Rectal smooth muscle tissue (tissue), 1 donor: ENCODE results near the gene F5.
"Not testable (repeated sequence)": the region's sequence is repeated elsewhere in the genome, so short reads cannot be mapped to it uniquely, and the experiment has no call there.

Experiments used
- H3K27ac ChIP-seq: one replicate; pipeline ENCODE4 v1.7.0; 2013; ENCODE audit warnings: low read depth, low read length, inconsistent platforms
- H3K27me3 ChIP-seq: one replicate; pipeline ENCODE4 v1.7.0; 2013; ENCODE audit warnings: low read length; ENCODE audit not compliant: control insufficient read depth, insufficient read depth
- H3K36me3 ChIP-seq: one replicate; pipeline ENCODE4 v1.7.0; 2013; ENCODE audit warnings: low read length; ENCODE audit not compliant: control insufficient read depth, insufficient read depth
- H3K4me1 ChIP-seq: one replicate; pipeline ENCODE4 v1.7.0; 2013; ENCODE audit warnings: low read length; ENCODE audit not compliant: control insufficient read depth, insufficient read depth
- H3K4me3 ChIP-seq: one replicate; pipeline ENCODE4 v1.7.0; 2013; ENCODE audit warnings: low read length
- H3K9ac ChIP-seq: one replicate; pipeline ENCODE4 v1.7.0; 2013; ENCODE audit warnings: low read length

The F5 gene

DNA sequence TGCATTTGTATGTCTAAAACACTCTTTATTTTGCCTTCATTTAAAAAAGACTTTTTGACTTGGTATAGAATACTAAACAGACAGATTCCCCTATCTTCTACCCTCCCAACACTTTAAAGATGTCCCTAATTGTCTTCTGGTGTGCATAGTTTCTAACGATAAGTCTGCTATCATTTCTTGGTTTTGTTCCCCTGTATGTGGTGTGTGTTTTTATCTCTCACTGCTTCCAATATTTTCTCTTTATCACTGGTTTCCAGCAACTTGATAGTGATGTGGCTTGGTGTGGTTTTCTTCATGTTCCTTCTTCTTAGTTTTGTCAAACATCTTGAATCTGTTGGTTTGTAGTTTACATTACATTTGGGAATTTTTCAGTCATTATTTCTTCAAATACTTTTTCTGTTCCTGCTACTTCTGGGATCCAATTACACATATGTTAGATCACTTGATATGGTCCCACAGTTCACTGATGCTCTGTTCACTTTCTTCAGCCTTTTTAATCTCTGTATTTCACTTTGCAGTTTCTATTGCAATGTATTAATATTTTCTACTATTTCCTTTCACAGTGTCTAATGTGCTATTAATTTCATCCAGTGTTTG, 23.2 kb downstream of the F5 start:
- no peaks in the 10 kb centered on the region for H3K4me1 ChIP-seq
- H3K27ac ChIP-seq: no peak overlapping the region
- no peak overlapping the region for H3K9ac ChIP-seq
- H3K36me3 ChIP-seq: no peaks in the 10 kb centered on the region
- no peak overlapping the region for H3K4me3 ChIP-seq
- no peaks in the 10 kb centered on the region for H3K27me3 ChIP-seq

DNA sequence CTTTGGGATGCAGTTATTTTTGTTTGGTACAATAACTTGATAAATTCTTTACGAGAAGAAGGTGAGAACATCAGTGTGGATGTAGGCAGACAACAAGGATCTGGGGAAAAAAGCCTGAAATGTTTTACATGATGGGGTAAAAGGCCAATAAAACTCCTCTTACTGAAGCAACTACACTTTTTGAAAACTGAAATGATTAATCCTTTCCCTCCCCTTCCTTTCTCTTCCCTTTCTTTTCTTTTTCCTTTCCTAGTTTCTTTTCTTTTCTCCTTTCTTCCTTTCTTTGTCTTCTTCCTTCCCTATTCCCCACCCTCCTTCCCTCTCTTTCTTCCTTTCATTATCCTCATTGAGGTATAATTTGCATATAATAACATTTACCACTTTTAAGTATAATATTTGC, 24.6 kb downstream of the F5 start:
- Histone ChIP-seq H3K36me3 (no peaks in the 10 kb centered on the region), H3K27ac (no peak overlapping the region), H3K4me1 (no peaks in the 10 kb centered on the region), H3K4me3 (no peak overlapping the region), H3K9ac (no peak overlapping the region), H3K27me3 (no peaks in the 10 kb centered on the region)

DNA sequence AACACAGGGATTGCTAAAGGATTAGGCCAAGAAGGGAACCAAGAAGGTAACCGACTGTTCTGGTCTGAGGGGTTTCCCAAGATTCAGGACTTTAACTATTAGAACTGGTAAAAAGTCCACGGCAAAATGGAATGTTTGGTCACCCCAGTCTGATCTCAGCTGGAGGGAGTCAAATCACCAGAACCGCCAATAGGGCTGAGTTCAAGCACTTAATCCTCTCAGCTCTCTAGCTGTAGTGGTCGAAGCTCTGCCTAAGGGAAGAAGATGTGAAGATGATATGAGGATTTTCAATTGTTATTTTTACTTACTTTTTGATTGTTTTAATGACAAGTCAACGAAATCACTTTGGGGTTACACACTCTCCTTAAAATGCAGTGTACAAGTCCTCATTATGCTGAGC, 29.1 kb downstream of the F5 start:
- Histone ChIP-seq H3K4me1 (no peaks in the 10 kb centered on the region), H3K9ac (no peak overlapping the region), H3K36me3 (no peaks in the 10 kb centered on the region), H3K27me3 (no peaks in the 10 kb centered on the region), H3K4me3 (no peak overlapping the region), H3K27ac (no peak overlapping the region)

DNA sequence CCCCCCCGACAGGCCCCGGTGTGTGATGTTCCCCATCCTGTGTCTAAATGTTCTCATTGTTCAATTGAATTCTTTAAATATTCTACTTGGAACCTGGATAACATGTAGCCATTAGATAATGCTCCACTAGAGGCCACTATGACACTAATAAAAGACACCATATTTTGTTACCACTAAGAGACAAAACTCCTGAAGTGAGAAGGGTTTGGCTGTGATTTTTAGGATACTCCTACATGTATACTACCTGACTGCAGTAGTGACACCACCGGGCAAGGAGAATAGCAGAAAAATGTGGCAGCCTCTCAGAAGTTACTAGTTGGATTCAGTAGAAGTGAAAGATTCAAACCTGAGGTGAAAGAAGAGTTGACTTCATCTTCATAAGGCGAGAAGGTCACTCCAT, 36.0 kb downstream of the F5 start:
- H3K27ac ChIP-seq: no peak overlapping the region
- H3K36me3 ChIP-seq: no peaks in the 10 kb centered on the region
- no peak overlapping the region for H3K4me3 ChIP-seq
- no peak overlapping the region for H3K9ac ChIP-seq
- no peaks in the 10 kb centered on the region for H3K4me1 ChIP-seq
- no peaks in the 10 kb centered on the region for H3K27me3 ChIP-seq

DNA sequence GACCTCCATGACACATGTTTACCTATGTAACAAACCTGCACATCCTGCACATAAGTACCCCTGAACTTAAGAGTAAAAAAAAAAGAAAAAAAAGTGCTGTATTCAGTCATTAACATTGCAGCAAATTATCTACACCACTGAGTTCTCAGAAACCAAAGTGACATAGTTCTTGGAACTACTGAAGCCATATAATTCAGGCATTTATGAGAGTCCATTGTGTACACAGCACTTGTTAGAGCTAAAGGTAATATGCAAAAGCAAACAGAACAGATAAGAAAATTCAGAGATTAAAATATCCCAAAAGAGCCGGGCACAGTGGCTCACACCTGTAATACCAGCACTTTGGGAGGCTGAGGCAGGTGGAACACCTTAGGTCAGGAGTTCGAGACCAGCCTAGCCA, 38.0 kb downstream of the F5 start:
- H3K9ac ChIP-seq: no peak overlapping the region
- no peaks in the 10 kb centered on the region for H3K36me3 ChIP-seq
- H3K27ac ChIP-seq: no peak overlapping the region
- H3K27me3 ChIP-seq: no peaks in the 10 kb centered on the region
- no peaks in the 10 kb centered on the region for H3K4me1 ChIP-seq
- no peak overlapping the region for H3K4me3 ChIP-seq

DNA sequence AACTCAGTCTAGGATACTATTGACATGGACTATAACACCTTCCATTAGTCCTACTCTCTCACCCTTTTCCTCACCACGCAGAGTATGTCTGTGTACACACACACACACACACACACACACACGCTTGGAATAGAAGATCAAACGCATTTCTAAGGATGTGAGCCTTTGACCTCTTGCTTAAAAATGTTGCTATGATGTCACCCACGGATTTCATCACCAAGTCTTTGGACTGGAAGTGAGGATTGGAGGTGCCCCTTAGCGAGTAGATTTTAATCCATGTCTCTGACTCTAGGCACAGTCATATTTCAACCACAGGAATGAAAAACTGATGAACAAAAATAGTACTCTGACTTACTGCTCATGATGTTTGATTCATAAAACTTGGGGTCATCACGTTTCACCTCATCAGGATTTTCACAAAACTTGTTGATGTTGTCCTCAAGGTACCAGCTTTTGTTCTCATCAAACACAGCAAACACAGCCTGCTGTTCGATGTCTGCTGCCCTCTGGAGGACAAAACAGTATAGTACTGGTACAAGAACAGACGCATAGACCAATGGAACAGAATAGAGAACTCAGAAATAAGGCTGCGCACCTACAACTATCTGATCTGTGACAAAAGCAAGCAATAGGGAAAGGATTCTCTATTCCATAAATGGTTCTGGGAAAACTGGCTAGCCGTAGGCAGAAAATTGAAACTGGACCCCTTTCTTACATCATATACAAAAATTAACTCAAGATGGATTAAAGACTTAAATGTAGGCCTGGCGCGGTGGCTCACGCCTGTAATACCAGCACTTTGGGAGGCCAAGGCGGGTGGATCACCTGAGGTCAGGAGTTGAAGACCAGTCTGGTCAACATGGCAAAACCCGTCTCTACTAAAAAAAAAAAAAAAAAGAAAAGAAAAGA, 39.9 kb downstream of the F5 start:
- H3K36me3 ChIP-seq: no peaks in the 10 kb centered on the region
- no peak overlapping the region for H3K4me3 ChIP-seq
- H3K4me1 ChIP-seq: no peaks in the 10 kb centered on the region
- no peak overlapping the region for H3K27ac ChIP-seq
- no peaks in the 10 kb centered on the region for H3K27me3 ChIP-seq
- H3K9ac ChIP-seq: no peak overlapping the region

DNA sequence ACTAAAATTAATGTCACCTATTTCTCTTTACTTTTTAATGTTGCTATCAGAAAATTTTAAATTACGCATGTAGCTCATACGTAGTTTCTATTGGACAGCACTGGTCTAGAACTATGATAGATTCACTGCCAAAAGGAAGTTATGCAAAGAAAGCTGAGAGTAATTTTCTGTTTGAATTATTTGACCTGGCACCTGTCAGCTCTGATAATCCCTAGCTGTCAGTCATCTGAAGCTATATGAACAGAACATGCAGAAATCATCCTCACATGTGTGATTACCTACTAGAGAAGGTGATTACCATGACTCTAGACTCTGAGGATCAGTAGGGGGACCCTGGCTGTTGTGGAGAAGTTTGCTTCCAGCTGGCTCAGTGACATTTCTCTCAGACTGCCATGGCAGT, 40.8 kb downstream of the F5 start:
- Histone ChIP-seq H3K27me3 (no peaks in the 10 kb centered on the region), H3K4me3 (no peak overlapping the region), H3K4me1 (no peaks in the 10 kb centered on the region), H3K27ac (no peak overlapping the region), H3K36me3 (no peaks in the 10 kb centered on the region), H3K9ac (no peak overlapping the region)

DNA sequence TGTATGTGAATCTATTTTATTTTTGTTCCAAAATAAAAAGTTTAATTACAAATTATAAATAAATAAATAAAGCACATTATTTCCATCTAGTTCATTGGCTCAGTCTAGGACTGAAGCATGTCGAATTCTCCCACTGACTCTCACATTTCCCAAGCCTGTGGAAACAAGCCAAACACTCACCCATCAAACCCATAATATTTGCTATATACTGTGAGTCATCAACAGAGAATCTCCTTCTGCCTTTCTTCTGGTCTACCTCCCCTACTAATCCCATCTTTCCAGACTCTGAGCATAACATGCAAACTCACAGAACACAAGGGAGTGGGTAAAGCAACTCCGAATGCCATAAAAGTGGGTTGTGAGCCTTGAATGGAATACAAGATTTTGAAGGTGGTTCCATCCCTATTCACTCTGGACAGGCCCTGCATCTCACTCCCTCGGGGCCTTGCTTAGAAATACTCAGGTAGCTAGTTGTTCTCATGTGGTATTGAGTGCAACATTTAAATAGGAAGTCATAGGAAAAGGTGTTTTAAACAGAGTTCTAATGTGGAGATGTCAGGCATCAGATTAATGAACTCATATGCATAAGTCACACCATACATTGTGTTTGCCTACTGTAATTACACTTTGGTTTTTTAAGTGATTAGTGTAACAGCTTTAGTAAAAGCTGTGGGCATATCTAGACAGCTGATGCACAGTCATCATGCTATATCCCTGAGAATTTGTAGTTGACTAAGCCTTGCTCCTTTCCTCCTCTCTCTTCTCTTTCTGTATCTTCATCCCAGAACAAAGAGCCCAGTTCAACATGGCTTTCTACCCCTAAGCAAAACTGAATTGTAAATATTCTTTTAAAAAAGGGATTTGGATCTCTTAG, 47.0 kb downstream of the F5 start:
- no peaks in the 10 kb centered on the region for H3K36me3 ChIP-seq
- H3K27ac ChIP-seq: no peak overlapping the region
- no peaks in the 10 kb centered on the region for H3K27me3 ChIP-seq
- H3K4me3 ChIP-seq: no peak overlapping the region
- no peaks in the 10 kb centered on the region for H3K4me1 ChIP-seq
- H3K9ac ChIP-seq: no peak overlapping the region

DNA sequence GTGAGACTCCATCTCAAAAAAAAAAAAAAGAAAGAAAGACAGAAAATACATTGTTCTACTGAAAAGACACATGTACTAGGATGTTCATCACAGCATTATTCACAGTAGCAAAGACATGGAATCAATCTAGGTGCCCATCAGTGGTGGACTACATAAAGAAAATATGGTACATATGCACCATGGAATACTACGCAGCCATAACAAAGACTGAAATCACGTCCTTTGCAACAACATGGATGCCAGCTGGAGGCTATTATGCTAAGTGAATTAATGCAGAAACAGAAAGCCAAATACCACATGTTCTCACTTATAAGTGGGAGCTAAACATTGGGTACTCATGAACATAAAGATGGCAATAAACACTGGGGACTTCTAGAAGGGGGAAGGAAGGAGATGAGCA, 51.6 kb downstream of the F5 start:
- Histone ChIP-seq H3K4me1 (no peaks in the 10 kb centered on the region), H3K27me3 (no peaks in the 10 kb centered on the region), H3K27ac (no peak overlapping the region), H3K9ac (no peak overlapping the region), H3K36me3 (no peaks in the 10 kb centered on the region), H3K4me3 (no peak overlapping the region)

DNA sequence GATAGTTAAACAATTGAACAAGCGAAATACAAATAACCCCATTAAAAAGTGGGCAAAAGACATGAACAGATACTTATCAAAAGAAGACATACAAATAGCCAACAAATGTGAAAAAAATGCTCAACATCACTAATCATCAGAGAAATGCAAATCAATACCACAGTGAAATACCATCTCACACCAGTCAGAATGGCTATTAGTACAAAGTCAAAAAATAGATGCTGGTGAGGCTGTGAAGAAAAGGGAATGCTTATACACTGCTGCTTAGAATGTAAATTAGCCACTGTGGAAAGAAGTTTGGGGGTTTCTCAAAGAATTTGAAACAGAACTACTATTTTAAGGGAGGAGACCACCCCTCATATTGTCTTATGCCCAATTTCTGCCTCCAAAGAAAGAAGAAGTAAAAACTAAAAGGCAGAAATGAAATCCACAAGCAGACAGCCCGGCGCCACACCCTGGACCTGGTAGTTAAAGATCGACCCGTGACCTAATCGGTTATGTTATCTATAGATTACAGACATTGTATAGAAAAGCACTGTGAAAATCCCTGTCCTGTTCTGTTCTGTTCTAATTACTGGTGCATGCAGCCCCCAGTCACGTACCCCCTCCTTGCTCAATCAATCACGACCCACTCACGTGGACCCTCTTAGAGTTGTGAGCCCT, 52.6 kb downstream of the F5 start:
- not testable (repeated sequence) for H3K36me3 ChIP-seq, H3K9ac ChIP-seq, H3K27ac ChIP-seq, H3K4me1 ChIP-seq, H3K4me3 ChIP-seq, H3K27me3 ChIP-seq

DNA sequence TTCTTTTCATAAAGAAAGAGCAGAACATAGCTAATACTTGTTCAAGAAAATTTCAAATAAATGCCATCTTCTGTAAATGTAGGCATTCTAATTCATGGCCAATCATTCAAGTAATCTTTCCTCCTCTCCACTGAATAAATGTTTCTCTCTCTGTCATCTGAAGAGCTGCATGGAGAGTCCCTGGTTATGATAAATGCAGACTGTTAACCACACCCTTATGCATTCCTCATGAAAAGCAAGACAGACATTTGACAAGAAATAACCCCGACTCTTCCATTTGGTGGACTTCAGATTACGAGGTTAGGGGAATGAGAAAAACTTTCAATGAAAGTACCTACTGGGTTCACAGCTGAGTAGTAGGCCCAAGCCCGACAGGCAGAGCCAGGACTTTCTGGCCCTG, 55.8 kb downstream of the F5 start:
- no peaks in the 10 kb centered on the region for H3K36me3 ChIP-seq
- no peak overlapping the region for H3K4me3 ChIP-seq
- H3K9ac ChIP-seq: no peak overlapping the region
- no peaks in the 10 kb centered on the region for H3K4me1 ChIP-seq
- no peak overlapping the region for H3K27ac ChIP-seq
- H3K27me3 ChIP-seq: no peaks in the 10 kb centered on the region

DNA sequence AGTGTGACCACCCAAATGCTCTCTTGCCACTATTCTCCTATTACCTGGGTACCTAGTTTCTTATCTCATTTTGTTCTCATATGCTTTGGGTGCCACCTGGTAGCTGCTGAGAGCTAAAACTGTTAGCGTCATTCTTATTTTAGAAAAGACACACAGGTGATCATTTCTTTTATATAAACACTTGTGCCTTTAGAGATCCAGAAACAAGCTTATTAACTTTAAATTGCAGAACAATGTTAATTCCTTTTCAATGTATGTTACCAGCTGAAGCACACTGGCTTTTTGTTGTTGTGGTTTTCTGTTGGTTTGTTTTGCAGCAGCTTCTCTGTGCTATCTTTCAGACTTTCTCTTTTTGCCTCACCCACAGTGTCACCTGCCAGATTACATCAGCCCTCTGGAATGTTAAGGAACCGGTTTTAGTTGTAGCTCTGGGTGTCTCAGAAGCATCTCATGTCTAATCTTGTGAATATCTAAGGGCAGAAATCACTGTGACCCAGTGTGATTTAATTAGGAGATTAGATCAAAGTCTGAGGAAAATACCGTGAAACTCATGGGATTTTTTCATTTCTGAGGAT, 57.1 kb downstream of the F5 start:
- Histone ChIP-seq H3K9ac (no peak overlapping the region), H3K4me1 (no peaks in the 10 kb centered on the region), H3K36me3 (no peaks in the 10 kb centered on the region), H3K27me3 (no peaks in the 10 kb centered on the region), H3K27ac (no peak overlapping the region), H3K4me3 (peak overlapping the region; percentile 19)
